Endometrial microvascular endothelial cells (primary cell): ENCODE measurements around the gene CCDC57. TPM values are rescaled to one million over a fixed set of nuclear protein-coding genes. Genes with fewer than 3 reads are reported as not detected.

Experiments
- in situ Hi-C: cut with HindIII; loops from 2 replicates; pipeline ENCODE4 v1.10.0; 2017; ENCODE audit warnings: low sequenced_read_pairs, low pct_unique_long_range_greater_than_20kb; ENCODE audit errors: inconsistent ontology term
- total RNA-seq: library from RNA; depleted of rRNA; stranded (reverse); fragments of >200 nt; gene quantifications from one replicate; pipeline ENCODE4 v1.2.3, GENCODE V29; 2015; ENCODE audit errors: inconsistent ontology term

The CCDC57 gene
- total RNA-seq, 1 donor from 2014 or later, result 3.1 TPM

DNA sequence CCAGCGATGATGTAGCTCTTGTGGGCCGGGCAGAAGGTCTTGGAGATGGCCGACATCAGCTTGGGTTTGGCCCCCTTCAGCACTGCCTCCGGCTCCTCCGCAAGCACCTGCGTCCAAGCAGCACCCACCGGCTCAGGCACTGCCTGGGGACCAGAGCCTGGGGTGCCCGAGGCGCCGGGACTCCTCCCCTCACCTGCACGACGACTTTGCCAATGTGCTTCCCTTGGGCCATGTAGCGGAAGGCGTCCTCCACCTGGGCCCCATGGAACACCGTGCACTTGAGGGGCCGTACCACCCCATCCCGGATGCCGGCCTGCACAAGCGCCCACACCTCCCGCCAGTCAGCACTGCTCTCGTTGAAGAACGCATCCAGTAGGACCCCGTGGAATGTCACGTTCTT lies 129.6 kb downstream of the CCDC57 start:
- in situ Hi-C loops, result no loop called here

DNA sequence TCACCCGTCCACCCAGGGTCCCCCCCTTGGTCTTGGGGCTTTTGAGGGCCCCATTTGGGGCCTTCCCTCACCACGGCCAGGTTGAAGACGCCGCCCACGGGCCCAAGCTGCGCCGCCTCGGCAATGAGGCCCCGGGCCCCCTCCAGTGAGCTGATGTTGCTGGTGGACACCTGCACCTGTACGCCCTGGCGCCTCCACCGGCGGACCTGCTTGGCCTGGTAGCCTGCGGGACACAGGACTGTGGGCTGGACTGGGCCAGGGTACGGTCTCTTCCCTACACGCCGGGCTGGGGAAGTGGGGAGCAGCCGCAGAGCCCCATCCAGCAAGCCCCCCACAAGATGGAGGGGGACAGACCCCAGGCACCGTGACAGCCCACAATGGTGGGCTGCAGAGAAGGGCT lies 130.2 kb downstream of the CCDC57 start:
- in situ Hi-C loops, result no loop called here

DNA sequence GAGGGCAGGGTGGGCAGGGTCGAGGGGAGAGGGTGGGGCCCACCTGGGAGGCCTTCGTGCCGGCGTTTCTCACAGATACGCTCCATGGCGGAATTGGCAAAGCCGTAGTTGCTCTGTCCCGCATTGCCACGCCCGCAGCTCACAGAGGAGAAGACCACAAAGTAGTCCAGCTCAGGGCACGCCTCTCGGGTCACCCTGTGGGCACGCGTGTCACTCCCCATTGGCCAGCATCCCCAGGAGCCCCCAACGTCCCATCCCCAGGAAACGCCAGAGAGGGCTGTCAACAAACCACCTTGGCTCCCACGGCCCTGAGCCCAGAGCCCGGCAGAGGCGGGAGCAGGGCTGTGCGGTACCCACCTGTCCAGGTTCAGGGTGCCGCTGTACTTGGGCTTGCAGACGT lies 130.7 kb downstream of the CCDC57 start:
- in situ Hi-C loops, result no loop called here

DNA sequence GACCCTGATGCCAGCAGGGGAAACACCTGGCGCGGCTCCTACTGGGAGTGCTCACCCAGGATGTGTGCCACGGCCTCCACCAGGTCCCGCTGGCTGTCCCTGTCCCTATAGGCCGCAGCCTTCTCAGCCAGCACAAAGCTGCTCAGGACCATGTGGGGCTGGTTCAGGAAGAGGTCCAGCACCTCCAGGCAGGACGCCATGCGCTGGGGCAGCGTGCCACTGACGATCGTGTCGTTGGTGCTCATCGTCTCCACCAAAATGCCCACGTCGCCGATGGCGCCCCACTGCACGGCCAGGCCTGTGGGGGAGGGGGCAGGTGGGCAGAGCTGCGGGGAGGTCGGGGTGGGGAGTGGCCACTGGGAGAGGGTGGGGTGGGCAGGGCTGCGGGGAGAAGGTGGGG lies 131.1 kb downstream of the CCDC57 start:
- in situ Hi-C loops, result no loop called here

DNA sequence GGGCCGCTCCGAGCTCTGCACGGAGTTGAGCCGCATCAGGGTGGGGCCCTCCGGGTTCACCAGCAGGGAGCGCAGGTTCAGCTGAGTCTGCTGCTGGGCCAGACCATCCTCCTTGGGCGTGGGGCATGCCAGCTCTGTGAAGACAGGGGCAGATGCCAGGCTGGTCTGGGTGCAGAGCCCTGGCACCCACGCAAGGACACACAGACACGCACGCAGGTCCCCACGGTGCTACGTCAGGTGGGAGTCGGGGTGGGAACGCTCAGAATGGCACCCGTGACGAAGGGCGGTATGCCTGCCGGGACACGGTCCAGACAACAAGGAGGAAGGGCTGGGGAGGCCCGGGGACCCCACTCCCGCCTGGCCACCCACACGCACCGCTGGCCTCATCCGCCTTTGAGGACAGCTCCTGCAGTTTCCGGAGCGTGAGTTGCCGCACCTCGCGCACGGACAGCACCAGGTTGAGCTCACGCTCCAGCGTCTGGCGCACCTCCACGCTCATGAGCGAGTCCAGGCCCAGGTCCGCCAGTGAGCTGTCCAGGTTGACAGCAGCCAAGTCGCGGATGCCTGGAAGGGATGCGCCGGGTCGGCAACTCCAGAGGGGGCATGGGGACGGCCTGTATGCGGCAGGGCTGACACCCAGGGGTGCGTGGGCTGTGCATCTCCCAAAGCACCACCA lies 131.7 kb downstream of the CCDC57 start:
- in situ Hi-C loops, result no loop called here

DNA sequence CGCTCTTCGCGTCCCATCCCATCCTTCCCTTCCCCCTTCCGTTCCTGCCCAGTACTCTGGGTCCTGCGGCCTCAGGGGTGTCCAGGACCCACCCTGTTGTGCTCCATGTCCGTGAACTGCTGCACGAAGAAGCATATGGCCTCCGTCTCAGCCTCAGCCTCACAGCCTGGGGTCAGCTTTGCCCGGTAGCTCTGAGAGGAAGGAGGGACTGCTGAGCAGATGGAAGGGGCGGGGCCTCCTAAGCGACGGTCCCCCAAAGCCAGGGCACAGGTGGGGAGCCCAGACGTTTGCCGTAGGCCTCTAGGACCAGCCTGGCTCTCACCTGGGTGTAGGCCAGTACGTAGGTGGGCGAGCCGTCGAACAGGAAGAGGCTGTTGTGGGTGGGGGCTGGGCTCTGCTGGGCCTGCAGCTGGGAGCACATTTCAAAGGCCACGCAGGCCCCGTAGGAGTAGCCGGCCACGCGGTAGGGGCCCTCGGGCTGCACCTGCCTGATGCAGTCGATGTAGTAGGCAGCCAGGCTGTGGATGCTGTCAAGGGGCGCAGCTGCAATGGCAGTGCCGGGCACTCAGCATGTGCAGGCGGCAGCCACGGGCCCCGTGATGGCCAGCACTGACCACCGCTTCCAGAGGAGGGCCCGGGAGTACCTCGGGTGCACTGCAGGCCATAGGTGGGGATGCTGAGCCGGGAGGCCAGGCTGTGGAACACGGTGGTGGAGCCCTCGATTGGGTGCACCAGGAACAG lies 132.4 kb downstream of the CCDC57 start:
- in situ Hi-C loops, result no loop called here

DNA sequence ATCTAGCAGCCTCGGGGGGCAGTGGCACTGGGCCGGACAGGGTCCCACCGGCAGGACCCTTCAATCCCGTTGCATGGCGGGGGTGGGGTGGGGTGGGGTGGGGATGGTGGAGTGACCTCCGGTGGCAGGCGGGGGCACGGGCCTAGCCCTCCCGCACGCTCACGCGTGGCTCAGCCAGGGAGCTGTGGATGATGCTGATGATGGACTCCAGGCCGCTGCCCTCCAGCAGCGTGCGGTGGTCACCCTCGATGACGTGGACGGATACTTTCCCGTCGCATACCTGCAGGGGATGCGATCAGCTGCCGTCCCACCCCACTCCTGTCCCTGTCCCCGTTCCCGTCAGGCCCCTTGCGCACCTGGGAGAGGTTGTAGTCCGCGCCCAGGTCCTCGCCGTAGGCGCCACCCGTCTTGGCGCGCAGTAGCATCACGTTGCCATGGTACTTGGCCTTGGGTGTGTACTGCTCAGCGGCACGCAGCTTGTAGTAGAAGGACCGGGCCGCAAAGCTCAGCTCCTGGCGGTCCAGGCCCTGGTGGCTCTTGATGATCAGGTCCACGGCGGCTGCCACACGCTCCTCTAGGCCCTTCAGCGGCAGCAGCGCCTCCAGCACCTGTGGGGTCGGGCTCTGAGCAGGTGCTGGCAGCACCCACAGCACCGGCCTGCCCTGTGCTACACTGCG lies 133.5 kb downstream of the CCDC57 start:
- in situ Hi-C loops, result no loop called here

DNA sequence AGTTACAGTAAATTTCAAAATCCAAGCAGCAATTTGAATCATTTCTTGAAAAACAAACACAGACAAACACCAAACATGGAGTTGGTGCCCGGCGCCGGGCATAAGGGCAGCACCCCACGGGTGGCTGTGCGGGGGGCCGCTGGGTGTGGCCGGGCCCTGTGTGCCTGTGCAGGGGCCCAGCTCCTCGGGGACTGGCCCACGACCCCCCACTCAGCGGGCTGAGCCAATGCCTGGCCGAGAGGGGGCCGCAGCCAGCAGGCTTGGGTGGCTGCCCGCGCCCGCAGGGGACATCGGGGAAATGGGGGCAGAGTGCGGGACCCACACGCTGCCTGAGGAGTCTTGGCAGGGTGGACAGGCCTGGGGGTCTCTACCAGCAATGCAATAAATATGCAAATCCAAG lies 134.2 kb downstream of the CCDC57 start:
- in situ Hi-C loops, result no loop called here

DNA sequence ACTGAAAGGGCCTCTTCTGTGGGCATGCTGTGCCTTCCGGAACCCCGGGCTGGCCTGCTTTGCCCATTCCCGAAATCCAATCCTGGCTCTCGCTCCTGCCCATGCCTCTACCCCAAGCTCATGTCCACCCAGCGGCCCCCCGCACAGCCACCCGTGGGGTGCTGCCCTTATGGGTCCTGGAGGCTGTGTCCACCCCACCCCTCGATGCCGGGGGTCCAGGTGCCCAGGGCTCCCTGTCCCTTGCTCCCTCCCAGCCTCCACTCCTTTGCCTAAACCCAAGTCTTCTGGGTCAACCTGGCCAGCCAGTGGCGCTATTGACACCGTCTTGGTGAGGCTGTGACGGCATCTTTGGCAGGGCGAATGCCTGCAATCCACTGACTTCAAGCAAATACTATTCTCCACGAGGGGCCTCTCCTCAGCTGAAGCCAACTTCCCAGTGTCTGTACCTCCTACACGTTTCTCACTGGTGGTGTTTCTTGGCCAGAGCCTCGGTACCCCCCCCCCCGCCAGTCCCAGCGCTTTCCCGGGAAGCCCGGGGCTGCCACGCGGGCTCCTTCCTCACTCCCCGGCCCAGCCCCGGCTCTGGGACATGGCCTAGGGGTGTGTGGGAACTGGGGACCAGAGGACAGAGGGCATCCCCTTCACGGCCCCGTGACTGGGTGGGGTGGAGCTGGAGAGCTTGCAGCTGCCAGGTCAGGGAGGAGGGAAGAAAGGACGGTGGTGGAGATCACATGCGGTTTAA lies 134.9 kb downstream of the CCDC57 start:
- in situ Hi-C loops, result no loop called here

DNA sequence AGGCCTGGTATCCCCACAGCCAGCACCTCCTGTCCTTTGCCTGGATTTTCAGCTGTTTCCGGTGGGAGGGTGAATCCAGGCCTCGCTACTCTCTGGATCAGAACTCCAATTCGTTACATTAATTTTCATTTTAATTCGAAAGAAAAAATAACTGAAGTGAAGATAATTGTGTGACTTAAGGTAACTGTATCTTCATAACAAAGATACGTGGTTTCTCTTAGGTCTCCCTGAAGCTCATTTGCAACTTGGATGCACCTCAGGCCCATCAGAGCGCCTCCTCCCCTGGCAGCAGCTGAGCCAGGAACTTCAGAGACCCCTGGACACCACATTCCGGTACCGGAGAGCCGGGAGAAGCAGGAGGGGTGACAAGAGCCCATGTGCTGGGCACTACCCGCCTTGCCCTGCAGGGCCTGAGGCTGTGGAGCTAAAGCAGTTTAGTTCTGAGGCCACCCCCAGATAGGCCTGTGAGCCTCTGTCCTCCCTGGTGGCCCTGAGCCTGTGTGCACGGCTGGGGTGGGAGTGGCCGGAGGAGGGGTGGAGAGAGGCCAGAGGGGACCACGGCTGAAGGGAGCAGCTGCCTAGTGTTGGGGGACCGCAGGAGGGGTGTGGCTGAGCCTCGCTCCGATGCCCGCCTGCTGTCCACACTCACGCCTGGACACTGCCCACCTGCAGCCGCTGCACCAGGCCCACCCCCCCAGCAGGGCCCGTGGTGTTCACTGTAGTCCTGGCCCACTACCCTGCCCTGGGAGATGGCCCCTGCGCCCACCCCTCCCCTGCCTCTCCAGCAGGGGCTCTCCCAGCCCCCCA lies 135.7 kb downstream of the CCDC57 start:
- in situ Hi-C loops, result no loop called here

DNA sequence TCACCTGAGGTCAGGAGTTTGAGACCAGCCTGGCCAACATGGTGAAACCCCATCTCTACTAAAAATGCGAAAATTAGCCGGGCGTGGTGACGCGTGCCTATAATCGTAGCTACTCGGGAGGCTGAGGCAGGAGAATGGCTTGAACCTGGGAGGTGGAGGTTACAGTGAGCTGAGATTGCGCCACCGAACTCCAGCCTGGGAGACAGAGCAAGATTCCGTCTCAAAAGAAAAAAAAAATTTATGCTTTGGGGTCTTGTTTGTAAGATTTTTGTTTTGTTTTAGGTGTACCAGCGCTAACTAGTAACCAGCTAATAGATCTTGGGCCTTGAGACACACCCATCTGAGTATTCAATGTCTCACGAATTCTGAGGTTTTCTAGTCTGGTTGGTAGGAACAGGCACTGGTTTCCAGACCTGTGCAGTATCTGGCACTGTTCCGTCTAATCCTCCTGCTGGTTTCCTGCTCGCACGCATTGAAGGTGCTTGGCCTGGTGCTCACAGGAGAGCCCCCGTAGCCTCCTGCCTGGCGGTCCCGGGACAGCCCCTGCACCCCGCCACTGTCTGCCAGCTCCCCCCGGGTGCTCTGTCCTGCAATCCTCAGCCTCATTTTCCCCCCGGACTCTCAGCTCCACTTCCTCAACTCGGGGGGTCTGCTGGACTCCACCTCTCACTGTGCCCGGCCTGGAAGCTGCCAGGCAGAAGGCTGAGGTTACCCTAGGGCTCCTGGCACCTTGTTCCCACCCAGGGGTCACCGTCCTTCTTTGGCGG lies 136.4 kb downstream of the CCDC57 start:
- in situ Hi-C loops, result no loop called here

DNA sequence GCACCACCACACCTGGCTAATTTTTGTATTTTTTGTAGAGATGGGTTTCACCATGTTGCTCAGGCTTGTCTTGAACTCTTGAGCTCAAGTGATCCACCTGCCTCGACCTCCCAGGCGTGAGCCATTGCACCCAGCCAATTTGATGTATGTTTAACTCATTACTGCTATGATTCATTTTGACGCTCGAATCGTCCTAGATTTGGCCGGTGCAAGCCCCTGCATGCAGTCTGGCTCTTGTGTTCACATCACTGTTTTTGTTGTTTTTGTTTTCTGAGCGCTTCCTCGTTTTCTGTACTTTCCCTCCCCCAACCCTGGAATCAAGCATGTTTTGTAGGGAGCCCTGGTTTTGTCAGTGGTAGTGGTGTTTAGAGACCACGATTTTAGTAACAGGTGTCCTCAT lies 139.2 kb downstream of the CCDC57 start:
- in situ Hi-C loops, result no loop called here

DNA sequence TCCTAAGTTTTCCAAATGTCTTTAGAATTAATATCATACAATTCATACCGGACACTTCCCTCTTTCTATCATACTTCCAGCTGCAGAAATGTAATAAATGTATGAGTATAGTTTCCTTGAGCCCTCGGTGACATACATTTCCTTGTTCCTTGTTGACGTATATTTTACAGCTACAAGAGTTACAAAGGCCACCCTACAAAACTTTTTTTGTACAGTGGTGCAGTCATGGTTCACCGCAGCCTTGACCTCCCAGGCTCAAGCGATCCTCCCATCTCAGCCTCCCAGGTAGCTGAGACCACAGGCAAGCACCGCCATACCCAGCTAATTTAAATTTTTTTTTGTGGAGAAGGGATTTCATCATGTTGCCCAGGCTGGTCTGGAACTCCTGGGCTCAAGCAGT lies 139.8 kb downstream of the CCDC57 start:
- in situ Hi-C loops, result no loop called here

DNA sequence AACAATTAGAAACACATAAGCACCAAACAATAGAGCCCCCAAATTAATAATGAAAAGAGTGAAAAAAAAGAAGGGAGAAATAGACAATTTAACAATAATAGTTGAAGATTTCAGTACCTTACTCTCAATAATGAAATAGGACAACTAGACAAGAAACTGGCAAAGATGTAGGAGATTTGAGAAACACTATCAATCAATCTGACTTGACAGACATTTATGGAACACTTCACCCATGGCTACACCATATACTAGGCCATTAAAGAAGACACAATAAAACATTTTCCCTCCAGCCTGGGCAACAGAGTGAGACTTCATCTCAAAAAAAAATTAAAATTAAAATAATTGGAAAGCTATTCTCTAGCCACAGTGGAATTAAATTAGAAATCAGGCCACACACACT lies 142.0 kb downstream of the CCDC57 start:
- in situ Hi-C loops, result no loop called here

DNA sequence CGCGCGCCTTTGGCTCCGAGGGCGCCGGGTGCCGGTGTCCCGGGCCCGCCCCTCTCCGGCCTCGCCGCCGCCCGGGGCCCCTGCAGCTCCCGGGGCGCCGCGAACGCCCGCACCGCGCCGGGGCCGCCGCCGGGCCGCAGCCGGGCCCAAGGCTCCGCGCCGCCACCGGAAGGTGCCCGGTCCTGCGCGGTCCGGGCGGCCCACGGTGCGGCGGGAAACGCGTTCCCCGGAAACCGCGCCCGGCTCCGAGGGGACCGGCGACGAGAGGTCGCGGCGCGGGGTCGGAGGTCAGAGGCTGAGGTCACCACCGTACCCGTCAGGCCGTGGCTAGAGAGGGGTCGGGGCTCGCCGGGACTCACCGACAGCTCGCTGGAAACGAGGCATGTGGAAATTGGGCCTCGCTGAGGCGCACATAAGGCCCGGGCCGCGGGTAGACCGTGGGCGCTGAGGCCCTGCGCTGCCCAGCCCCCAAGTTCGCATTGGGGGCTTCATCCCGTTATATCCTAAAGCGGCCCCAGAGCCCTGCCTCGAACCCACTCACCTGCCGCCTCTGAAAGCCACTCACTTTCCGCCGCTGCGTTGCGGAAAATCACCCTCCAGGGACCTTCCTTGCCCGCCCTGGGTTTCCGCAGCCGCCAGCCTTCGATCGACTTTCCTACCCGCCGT lies 146.9 kb downstream of the CCDC57 start, which contains the start of gene DUS1L:
DUS1L (minus strand) TSS at position 167 of the 666 bp plus-strand sequence. CDS start 745 bp downstream, outside the sequence.
- in situ Hi-C loops, result no loop called here

DNA sequence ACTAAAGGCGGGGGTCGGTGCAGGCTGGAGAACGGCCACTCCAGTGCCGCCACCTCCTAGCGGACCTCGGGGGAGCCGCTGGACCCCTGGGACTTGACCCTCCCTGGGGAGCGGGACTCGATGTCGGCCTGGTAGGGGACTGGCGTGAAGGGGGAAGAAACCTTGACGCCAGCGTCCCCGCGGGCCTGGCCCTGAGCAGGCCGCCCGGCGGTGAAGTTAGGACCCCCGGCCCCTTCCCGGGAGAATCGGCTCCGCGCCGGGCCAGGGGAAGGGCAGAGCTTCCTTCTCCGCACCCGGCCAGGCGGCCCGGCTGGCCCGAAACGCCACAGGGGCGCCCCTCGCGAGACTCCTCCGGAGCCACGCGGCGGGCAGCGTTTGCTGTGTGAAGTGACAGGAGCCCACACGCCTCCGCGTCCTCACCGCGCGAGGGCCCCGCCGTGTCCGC lies 147.4 kb downstream of the CCDC57 start:
- in situ Hi-C loops, result no loop called here

DNA sequence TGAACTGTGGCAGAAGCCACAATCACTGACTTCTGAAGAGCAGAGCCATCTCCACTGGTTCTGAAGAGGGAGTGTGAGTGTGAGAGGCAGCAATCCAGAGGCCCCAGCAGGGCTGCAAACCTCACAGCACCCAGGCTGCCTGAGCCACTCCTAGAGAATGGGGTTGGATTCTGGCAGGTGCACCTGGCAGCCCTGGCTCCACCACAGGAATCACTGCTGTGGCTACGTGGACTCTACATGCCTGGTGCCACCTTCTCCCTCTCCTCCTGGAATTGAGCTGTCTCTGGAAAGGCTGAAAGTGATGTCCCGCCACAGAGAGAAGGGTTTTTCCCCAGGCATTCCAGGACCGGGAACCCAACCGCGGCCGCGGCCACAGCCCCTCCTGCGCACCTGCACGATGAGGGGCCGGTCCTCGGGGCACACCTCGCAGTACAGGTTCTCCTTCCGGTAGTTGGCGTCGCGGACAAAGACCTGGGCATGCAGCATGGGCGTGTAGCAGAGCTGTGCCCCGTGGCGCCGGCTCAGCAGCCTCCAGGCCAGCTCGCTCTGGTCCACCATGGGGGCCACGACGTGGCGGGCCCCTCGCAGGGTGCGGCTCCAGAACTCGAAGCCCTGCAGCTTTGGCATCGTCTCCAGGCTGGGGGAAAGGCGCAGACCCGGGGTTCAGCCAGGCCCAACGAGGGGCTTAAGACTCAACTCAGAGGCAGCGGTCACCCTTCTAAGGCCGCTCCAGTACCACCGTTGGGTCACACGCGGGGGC lies 148.0 kb downstream of the CCDC57 start:
- in situ Hi-C loops, result no loop called here
